ENCODE data around the gene STMP1.
"Not testable (repeated sequence)": the region's sequence is repeated elsewhere in the genome, so short reads cannot be mapped to it uniquely, and the experiment has no call there.

Gene STMP1

DNA sequence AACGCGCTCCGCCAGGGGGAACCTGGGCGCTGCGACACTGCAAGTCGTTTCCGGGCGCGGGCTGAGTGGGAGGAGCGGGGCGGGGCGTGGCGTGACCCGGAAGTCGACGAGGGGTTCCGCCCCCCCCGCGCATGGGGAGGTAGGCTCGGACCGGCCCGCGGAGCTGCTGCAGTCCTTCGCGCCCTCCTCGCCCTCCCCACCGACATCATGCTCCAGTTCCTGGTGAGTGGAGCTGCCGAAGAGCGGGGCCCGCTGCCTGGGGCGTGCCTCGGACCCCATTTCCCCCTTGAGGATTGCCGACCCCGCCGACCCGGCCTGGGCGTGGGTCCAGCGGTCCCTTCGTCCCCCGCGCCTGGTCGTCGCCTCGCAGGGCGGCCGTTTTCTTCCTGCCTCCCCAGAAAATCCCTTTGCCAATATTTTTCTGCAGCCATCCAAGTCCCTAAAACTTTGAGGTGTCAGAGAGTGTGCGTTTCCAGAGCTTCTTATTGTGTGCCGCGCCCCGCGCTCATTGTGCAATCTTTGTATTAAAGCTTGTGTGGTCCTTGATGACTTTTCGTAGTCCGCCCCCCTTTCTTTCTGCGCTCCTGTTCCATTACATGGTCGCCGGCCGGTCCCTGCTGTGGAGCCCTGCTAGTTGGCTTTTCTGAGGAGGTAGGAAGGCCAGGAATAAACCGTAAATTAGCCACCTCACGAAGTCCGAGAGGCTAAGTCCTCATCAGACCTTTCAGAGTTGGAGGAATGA, at the start of gene STMP1:
Gene STMP1 (plus strand): TSS at position 142 of the 742 bp plus-strand sequence.
- peak; percentile 89 for DNase-seq (ENCODE audit: low read depth)

DNA sequence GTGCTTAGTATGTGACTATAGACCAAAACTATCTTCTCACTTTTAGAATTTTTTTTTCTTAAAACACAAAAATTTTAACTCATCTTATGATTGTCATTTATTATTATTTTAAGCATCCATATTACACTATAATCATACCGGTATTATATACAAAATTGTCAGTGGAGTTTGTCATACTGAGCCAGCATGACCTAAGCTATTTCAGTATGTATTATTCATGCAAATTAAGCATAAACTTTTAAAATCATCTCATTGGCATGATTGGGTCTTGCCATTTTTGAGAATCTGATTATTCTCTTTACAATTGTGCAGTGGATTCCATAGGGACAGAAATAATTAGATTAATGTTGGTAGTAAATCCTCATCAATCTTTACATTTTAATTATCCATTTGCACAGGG, 46.2 kb upstream of the STMP1 start:
- no peak for DNase-seq (ENCODE audit: low read depth)

DNA sequence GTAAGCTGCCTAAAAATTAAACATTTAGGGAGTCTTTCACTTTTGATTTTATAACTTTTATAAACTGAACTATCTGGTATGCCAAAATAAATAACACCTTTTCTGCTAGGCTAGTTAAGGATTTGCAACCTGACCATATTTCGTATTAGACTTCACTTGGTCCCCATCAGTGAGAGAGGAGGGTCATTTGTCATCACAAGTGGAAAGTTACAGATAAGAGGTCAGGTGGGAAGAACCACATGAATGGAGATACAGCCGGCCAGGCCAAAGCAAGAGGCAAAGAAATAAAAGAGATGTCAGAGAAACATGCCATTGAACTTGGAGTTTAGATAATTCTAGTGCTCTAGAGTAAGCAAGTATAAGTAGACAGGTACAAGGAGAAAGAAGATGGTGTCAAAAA, 44.5 kb upstream of the STMP1 start:
- DNase-seq (ENCODE audit: low read depth): no peak

DNA sequence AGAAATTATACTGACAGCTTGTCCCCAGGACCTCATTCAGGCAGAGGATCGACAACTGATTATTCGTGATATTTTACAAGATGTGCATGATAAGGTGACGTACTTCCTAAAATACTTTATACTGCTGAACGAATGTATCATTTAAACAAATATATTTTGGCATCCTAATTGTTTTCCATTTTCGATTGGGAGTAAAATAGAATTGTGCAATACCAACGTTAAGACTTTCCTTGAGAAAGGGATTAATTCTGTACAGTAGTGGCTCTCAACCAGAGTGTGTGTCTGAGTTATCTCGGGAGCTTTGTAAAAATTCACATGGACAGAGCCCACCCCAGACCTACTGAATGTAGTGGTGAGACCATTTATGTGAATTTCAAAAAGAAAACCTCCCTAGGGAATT, 43.8 kb upstream of the STMP1 start:
- DNase-seq (ENCODE audit: low read depth): no peak

DNA sequence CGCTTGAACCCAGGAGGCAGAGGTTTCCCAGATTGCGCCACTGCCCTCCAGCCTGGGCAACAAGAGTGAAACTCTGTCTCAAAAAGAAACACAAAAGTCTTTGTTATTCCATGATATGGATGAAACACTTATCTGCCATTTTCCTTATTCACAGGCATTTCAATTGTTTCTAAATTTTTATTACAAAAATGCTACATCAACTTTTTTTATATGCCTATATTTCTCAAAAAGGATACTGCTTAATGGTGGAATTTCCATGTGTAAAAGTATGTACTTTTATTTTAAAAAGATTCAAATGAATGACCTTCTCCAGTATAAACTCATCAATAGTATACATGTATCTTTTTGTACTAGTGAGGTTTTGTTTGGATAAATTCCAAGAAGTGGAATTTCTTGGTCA, 41.9 kb upstream of the STMP1 start:
- DNase-seq (ENCODE audit: low read depth): no peak

- no peak for DNase-seq (ENCODE audit: low read depth)
Observed at GRCh38 chr7:135620980-135621850, 41.1 kb upstream of the STMP1 start.

GRCh38 chr7:135634191-135634878, 28.0 kb upstream of the STMP1 start:
- DNase-seq (ENCODE audit: low read depth): no peak

- DNase-seq (ENCODE audit: low read depth): not testable (repeated sequence)
Observed at GRCh38 chr7:135639690-135640089, 22.6 kb upstream of the STMP1 start.

GRCh38 chr7:135644154-135644553, 18.2 kb upstream of the STMP1 start:
- no peak for DNase-seq (ENCODE audit: low read depth)

GRCh38 chr7:135644729-135645128, 17.6 kb upstream of the STMP1 start:
- no peak for DNase-seq (ENCODE audit: low read depth)

DNA sequence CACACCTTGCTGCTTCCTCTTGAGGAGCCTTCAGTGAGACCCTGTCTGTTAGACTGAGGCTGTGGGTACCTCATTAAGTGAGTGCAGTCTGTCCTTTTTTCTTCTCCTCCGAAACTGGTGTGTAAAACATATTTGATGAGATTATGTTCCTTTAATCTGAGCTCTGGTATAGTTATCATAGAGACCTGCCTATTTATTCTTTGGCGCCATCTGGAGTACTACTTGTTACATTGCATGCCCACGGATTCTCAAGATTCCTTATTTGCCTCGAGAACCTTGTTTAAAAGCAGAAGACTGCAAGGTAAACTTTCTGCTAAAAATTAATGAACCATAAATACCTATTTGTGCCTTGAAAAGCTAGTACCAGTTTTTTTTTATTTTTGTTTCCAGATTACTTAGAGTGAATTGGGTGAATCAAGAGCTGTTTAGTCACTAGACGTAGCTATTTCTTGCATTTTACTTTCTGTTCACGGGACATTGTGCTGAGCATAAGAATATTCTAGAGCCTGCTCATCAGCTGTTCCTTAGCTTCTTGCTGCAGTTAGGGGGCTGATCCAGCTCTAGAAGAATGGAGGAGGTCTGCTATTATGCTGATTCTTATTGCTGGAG, 16.9 kb upstream of the STMP1 start:
- DNase-seq (ENCODE audit: low read depth): no peak

GRCh38 chr7:135647755-135648154, 14.6 kb upstream of the STMP1 start:
- DNase-seq (ENCODE audit: low read depth): no peak

DNA sequence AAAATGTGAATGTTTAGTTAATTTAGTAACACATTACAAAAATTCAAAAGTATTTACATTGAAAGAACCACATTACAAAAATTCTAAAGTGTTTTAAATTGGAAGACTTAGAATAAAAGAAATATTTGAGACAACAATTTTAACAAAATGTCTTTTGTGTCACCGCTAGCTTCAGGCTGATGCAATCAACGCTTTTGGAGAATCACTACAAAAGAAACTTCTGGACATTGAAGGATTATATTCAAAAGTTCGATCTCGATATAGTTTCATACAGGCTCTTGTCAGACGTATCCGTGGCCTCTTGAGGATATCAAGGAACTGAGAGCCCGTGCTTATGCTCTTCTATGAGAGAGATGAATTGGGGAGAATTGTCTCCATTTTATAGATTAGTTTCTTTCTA, 14.1 kb upstream of the STMP1 start:
- DNase-seq (ENCODE audit: low read depth): no peak

GRCh38 chr7:135650831-135651573, 11.3 kb upstream of the STMP1 start:
- DNase-seq (ENCODE audit: low read depth): peak; percentile 34

DNA sequence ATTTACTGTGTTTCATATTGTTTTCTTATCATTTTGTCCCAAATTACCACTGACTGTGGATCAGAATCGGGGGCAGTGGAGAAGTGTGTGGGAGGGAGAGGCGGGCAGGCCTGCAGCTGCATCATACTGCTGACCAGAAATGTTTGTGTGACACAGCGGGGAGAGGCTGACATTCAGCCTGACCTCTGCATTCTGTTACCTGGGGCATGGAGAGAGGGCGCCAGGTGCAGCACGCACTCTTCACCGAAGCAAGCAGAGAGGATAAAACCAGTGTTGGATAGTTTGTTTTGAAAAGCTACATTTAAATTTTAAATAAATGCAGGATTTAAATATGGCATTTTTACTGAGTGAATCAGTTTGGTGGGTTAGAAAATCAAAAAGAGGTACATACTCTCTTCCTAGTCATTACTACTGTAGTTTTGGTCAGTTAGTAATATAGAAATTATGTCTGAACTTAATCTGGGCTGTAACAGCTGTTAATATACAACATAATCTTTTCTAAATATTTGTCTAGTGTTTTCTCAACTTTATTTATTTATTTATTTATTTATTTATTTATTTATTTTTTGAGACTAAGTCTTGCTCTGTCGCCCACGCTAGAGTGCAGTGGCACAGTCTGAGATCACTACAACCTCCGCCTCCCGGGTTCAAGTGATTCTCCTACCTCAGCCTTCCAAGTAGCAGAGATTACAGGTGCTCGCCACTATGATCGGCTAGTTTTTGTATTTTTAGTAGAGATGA, 8.8 kb upstream of the STMP1 start:
- no peak for DNase-seq (ENCODE audit: low read depth)

- DNase-seq (ENCODE audit: low read depth): no peak
Observed at GRCh38 chr7:135658564-135658963, 3.8 kb upstream of the STMP1 start.

GRCh38 chr7:135659159-135659846, 3.0 kb upstream of the STMP1 start:
- DNase-seq (ENCODE audit: low read depth): no peak

DNA sequence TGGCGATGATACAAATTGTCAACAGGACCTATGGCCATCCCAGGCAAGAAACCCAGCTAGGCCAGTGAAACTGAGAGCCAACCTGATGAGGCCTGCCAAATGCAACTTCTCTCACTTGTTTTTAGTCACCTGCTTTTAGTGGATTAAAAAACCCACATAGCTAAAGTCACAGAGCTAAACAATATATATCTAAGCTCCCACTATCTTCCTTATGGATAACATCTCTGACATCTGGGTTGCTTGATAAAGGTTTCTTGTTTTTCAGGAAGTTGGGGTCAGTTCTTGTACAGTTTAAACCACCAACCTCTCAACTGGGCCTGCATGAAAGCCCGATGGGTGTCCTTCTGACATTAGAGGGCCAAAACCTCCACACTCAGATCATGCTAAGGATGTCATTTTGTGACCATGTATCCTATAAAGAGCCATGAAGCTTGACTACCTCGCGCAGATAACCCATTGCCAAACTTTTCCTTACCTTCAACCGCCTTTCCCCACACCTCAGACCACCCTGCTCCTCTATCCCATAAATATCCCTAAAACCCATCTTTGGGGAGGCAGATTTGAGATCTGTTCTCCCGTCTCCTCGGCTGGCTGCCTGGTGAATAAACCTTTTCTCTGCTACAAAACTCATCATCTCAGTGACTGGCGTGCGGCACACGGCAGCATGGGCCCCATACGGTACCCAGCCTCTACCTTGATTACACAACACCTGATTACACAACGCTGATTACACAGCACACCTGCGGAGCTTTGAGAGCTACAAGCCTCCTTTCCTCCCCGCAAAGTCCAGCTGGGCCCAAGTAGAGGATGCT, 797 bp upstream of the STMP1 start:
- DNase-seq (ENCODE audit: low read depth): no peak

GRCh38 chr7:135662123-135662372, 266 bp upstream of the STMP1 start:
- DNase-seq (ENCODE audit: low read depth): no peak
